Astrocyte of the cerebellum (primary cell): ENCODE results near the gene APBA1.

Source experiments
- DNase-seq: peaks from one replicate; pipeline ENCODE4 v3.0.0-alpha.2; 2011; ENCODE audit warnings: low read depth
- H3K4me3 ChIP-seq: 2 replicates; pipeline ENCODE4 v1.5.1; 2011; ENCODE audit warnings: mild to moderate bottlenecking, low read depth, low read length, moderate library complexity
- in situ Hi-C: cut with HindIII; loops from 2 replicates; pipeline ENCODE4 v1.10.0; 2017; ENCODE audit warnings: low sequenced_read_pairs
- TF ChIP-seq, protein P1 (sequence below): IDR thresholded peaks from 2 replicates; pipeline ENCODE4 v1.5.1; 2012; ENCODE audit warnings: low read length, low read depth, moderate library complexity, mild to moderate bottlenecking; ENCODE audit errors: missing control alignments

The APBA1 gene

GRCh38 chr9:69461103-69461887 is 210.9 kb downstream of the APBA1 start:
- no peak overlapping the region for H3K4me3 ChIP-seq
- TF ChIP-seq, protein P1, sequence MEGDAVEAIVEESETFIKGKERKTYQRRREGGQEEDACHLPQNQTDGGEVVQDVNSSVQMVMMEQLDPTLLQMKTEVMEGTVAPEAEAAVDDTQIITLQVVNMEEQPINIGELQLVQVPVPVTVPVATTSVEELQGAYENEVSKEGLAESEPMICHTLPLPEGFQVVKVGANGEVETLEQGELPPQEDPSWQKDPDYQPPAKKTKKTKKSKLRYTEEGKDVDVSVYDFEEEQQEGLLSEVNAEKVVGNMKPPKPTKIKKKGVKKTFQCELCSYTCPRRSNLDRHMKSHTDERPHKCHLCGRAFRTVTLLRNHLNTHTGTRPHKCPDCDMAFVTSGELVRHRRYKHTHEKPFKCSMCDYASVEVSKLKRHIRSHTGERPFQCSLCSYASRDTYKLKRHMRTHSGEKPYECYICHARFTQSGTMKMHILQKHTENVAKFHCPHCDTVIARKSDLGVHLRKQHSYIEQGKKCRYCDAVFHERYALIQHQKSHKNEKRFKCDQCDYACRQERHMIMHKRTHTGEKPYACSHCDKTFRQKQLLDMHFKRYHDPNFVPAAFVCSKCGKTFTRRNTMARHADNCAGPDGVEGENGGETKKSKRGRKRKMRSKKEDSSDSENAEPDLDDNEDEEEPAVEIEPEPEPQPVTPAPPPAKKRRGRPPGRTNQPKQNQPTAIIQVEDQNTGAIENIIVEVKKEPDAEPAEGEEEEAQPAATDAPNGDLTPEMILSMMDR: no peak
- DNase-seq: no peak
- in situ Hi-C loops: no loop called here

- in situ Hi-C loops: no loop called here
- DNase-seq: no peak
- TF ChIP-seq, protein P1: no peak
- H3K4me3 ChIP-seq: no peak overlapping the region
These were observed 212.2 kb downstream of the APBA1 start for GRCh38 chr9:69460012-69460411.

- no peak for DNase-seq
- in situ Hi-C loops: no loop called here
- TF ChIP-seq, protein P1: no peak
These were observed 214.0 kb downstream of the APBA1 start for GRCh38 chr9:69458176-69458575.

DNA sequence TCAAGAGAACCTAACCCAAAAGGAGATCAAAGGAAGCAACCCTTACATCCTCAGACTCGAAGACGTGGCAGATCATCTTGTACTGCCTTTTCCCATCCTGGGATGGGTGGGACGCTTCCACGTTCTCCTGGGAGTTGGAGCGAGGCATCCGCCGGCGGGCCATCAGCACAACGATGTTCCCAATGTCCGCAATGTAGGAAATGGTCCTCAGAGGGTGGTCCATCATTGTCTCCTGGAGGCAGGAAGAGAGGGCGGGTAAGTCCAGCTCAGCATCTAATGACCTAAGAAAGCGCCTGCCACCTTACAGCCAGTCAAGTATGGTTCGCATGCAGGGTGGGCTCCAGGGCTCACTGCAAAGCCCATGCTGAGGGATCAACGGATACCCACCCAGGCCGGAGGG is 216.0 kb downstream of the APBA1 start:
- TF ChIP-seq, protein P1: no peak
- in situ Hi-C loops: no loop called here
- no peak overlapping the region for H3K4me3 ChIP-seq
- DNase-seq: no peak

More at GRCh38 chr9:69458176-69458575, 214.0 kb downstream of the APBA1 start:
- no peak overlapping the region for H3K4me3 ChIP-seq

DNA sequence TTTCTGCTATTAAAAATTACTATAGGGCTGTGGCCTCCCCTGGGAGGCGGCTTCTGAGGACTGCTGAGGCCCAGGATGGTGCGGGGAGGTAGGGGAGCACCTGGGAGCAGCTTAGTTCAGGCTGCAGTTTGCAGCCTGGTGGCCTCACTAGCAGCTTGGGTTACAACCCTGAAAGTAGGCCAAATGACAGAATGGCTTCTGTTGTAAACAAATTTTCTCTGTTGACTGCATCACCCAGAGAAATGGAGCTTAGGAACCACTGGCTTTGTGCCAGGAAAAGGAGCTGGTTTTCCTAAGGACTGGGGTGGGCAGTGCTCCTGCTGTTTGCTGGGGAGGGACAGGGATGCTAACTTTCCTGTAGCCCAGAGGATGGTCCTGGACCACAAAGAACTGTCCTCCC is 216.9 kb downstream of the APBA1 start:
- TF ChIP-seq, protein P1: no peak
- DNase-seq: no peak
- no peak overlapping the region for H3K4me3 ChIP-seq
- in situ Hi-C loops: no loop called here

DNA sequence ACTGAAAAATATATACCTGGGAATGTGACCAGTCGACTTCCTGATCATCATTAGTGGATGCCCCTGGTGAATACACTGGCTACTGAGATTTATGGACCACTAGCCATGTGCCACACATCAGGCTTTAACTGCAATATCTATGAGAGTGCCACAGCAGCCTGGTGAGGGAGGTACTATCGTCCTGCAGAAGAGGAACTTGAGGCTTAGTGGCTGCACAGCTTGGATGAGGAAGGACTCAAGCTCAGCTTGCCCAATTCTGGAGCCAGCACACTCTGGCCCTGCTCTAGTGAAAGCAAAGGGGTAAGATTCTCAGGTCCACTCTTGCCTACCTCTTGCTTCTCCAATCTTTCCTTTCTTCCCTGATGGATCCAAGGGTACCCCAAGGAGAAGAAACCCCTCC is 217.8 kb downstream of the APBA1 start:
- H3K4me3 ChIP-seq: no peak overlapping the region
- TF ChIP-seq, protein P1: no peak
- DNase-seq: no peak
- in situ Hi-C loops: no loop called here
